ENCODE data around the gene MRTFB. TPM values are rescaled to one million over a fixed set of nuclear protein-coding genes. Genes with fewer than 3 reads are reported as not detected.

The MRTFB gene
- total and polyA plus RNA-seq, 2 experiments from 2014 or later, result 13.9 to 22.2 TPM

GRCh38 chr16:14051103-14051729 lies 19.9 kb upstream of the MRTFB start:
- Histone ChIP-seq H3K4me2 (0 out of 2 replicates have a peak overlapping the region, but pooled peaks have one; percentile 17), H3K9me2 (ENCODE audit: insufficient read depth) (0 out of 2 replicates have a peak, but pooled peaks cover 6% of the 10 kb centered on the region), H3K4me1 (ENCODE audit: insufficient read depth) (no peaks in the 10 kb centered on the region), H3F3A (replicated peaks; ENCODE audit: low read depth) (no peaks in the 10 kb centered on the region), H3K27me3 (ENCODE audit: insufficient read depth) (no peaks in the 10 kb centered on the region), H3K4me3 (no peak overlapping the region), H4K20me1 (replicated peaks; ENCODE audit: insufficient read depth) (no peaks in the 10 kb centered on the region), H3K27ac (ENCODE audit: low read depth) (peak overlapping the region; percentile 22; the same call in 1 of the 2 replicates), H2AFZ (no peak overlapping the region; the same call in 1 of the 2 replicates), H3K36me3 (ENCODE audit: insufficient read depth) (no peaks in the 10 kb centered on the region), H3K79me2 (replicated peaks; ENCODE audit: insufficient read depth) (no peaks in the 10 kb centered on the region)
- TF ChIP-seq CREB1 (CRISPR knock-in tag; IDR thresholded peaks at IDR 0.05; ENCODE audit: low read depth) (no peak), ETS1 (IDR thresholded peaks at IDR 0.05) (no peak), ZNF331 (CRISPR knock-in tag; IDR thresholded peaks at IDR 0.05; ENCODE audit: low read depth) (no peak), STAT1 (IDR thresholded peaks at IDR 0.05; ENCODE audit: unreplicated experiment) (no peak), EZH2 (IDR thresholded peaks at IDR 0.05; ENCODE audit: low read depth, unreplicated experiment) (no peak), NANOG (IDR thresholded peaks at IDR 0.05; ENCODE audit: borderline replicate concordance) (no peak), JUNB (IDR thresholded peaks at IDR 0.05; ENCODE audit: unreplicated experiment) (no peak), ZNF114 (CRISPR knock-in tag; IDR thresholded peaks at IDR 0.05) (no peak), POLR2AphosphoS5 (IDR thresholded peaks at IDR 0.05; ENCODE audit: low read depth) (no peak)
- Mint-ChIP-seq H3K9me3 (no peaks in the 10 kb centered on the region; the same call in 2 of the 3 replicates), H3K36me3 (ENCODE audit: low read depth) (no peaks in the 10 kb centered on the region), H3K4me3 (no peak overlapping the region), H3K27ac (no peak overlapping the region), H3K27me3 (ENCODE audit: insufficient read depth, low read depth, poor library complexity) (no peaks in the 10 kb centered on the region), H3K4me1 (no peaks in the 10 kb centered on the region)
- no peak for ATAC-seq
- DNase-seq (ENCODE audit: low spot score), result no peak

- Mint-ChIP-seq H3K27ac (no peak overlapping the region), H3K9me3 (peaks cover 10% of the 10 kb centered on the region), H3K4me3 (no peak overlapping the region), H3K27me3 (ENCODE audit: insufficient read depth, low read depth, poor library complexity) (no peaks in the 10 kb centered on the region), H3K36me3 (ENCODE audit: low read depth) (peaks cover 3% of the 10 kb centered on the region; the same call in 1 of the 3 replicates), H3K4me1 (no peaks in the 10 kb centered on the region)
- DNase-seq (ENCODE audit: low spot score) (no peak), ATAC-seq (no peak)
- Histone ChIP-seq H3K27ac (ENCODE audit: low read depth) (no peak overlapping the region), H3K9me2 (ENCODE audit: insufficient read depth) (no peaks in the 10 kb centered on the region), H3F3A (replicated peaks; ENCODE audit: low read depth) (no peaks in the 10 kb centered on the region), H3K79me2 (replicated peaks; ENCODE audit: insufficient read depth) (no peaks in the 10 kb centered on the region), H3K36me3 (ENCODE audit: insufficient read depth) (no peaks in the 10 kb centered on the region), H4K20me1 (replicated peaks; ENCODE audit: insufficient read depth) (no peaks in the 10 kb centered on the region), H3K4me1 (ENCODE audit: insufficient read depth) (no peaks in the 10 kb centered on the region), H2AFZ (no peak overlapping the region; the same call in 1 of the 2 replicates), H3K27me3 (ENCODE audit: insufficient read depth) (no peaks in the 10 kb centered on the region), H3K4me2 (no peak overlapping the region), H3K4me3 (no peak overlapping the region)
- no peak for TF ChIP-seq NANOG (IDR thresholded peaks at IDR 0.05; ENCODE audit: borderline replicate concordance)
- no peak for TF ChIP-seq ZNF331 (CRISPR knock-in tag; IDR thresholded peaks at IDR 0.05; ENCODE audit: low read depth)
- TF ChIP-seq CREB1 (CRISPR knock-in tag; IDR thresholded peaks at IDR 0.05; ENCODE audit: low read depth), result no peak
These were observed 14.1 kb upstream of the MRTFB start for GRCh38 chr16:14056970-14057369.
